GM12801 (cell line): ENCODE results near the gene ABCC9.

Source experiments
- CTCF ChIP-seq: IDR thresholded peaks from one replicate; pipeline ENCODE4 v1.5.1; 2011; ENCODE audit warnings: control low read depth; ENCODE audit not compliant: insufficient read length; ENCODE audit errors: extremely low read depth

Gene ABCC9

GRCh38 chr12:21980544-21980943, 39.3 kb upstream of the ABCC9 start:
- no peak for TF ChIP-seq CTCF

- TF ChIP-seq CTCF, result no peak
Observed at GRCh38 chr12:21975293-21975692, 34.1 kb upstream of the ABCC9 start.

- TF ChIP-seq CTCF, result no peak
Observed at GRCh38 chr12:21973221-21973620, 32.0 kb upstream of the ABCC9 start.

GRCh38 chr12:21972055-21972454, 30.8 kb upstream of the ABCC9 start:
- no peak for TF ChIP-seq CTCF

GRCh38 chr12:21971344-21971743, 30.1 kb upstream of the ABCC9 start:
- TF ChIP-seq CTCF, result no peak

GRCh38 chr12:21962821-21963220, 21.6 kb upstream of the ABCC9 start:
- TF ChIP-seq CTCF, result no peak

GRCh38 chr12:21962236-21962635, 21.0 kb upstream of the ABCC9 start:
- TF ChIP-seq CTCF, result no peak

GRCh38 chr12:21950649-21951048, 9.4 kb upstream of the ABCC9 start:
- no peak for TF ChIP-seq CTCF
